ENCODE data around the gene DIPK1B.
A peak's percentile ranks its signal among the peaks of the same experiment; 100 is the strongest.

DIPK1B gene

DNA sequence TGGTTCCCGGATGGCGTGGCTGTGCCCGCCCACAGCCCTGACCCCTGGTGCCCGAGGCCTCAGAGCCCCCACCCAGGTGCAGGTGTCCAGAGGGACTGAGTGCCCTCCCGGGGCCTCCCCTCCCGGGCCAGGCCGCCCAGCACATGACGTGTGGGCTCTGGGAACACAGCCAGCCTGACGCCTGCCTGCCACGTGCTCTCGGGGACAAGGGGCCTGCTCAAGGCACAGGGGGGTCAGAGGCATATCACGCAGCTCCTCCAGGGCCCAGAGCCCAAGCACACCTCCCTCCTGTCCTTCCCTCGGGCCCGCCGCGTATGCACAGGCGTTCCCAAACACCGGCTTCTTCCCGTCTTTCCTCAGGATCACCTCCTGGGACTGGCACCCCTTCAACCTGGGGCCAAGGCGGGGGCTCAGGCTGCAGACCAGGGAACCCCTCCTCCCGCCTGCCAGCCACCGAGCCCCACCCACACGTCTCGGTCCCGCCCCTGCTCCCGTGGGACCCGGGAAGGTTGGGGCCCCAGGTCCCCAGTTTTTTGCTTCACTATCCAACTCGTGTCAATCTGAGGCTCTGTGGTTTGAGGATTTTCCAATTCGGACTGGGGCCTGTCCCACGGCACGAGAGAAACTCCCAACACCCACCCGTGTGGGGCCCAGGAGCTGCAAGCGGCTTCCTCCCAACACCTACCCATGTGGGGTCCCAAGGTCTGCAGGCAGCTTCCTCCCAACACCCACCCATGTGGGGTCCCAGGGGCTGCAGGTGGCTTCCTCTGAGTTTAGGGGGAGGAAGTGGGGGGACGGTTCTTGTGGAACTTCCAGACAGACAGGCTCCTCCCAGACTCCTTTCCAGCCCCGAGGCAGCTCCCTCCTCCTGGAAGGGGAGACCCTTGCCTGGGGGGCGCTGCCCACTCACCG, 28.9 kb downstream of the DIPK1B start:
- no peak for DNase-seq

DNA sequence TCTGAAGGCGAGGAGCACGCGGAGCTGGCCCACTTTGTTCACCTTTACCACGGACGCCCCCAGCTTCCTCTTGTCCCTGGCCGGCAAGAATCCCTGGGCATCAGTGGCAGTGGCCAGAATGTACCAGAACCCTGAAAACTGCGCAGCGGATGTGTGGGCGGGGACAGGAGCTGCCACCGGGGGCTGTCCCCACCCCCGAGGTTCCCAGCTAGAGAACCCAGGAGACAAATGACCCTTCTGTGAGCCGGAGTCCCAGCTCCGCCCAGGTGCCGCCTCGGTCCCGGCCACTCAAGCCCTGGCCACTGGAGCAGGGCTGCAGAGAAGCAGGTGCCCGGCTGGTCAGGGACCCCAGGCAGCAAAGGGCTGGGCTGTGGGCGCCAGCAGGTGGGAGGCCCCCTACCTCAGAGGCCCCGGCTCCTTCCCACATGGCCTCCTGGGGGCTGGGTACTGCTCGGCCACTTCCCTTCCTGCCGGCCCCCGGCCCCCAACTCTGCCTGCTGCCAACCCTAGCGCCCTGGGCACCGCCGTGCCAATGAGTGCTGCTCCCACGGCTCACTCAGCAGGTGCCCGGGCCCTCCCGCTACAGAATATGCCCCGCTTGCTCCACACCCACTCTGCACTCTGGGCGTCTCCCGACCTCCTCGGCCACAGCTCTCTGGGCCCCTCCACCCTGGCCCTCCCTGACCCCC, 29.7 kb downstream of the DIPK1B start:
- DNase-seq: no peak

DNA sequence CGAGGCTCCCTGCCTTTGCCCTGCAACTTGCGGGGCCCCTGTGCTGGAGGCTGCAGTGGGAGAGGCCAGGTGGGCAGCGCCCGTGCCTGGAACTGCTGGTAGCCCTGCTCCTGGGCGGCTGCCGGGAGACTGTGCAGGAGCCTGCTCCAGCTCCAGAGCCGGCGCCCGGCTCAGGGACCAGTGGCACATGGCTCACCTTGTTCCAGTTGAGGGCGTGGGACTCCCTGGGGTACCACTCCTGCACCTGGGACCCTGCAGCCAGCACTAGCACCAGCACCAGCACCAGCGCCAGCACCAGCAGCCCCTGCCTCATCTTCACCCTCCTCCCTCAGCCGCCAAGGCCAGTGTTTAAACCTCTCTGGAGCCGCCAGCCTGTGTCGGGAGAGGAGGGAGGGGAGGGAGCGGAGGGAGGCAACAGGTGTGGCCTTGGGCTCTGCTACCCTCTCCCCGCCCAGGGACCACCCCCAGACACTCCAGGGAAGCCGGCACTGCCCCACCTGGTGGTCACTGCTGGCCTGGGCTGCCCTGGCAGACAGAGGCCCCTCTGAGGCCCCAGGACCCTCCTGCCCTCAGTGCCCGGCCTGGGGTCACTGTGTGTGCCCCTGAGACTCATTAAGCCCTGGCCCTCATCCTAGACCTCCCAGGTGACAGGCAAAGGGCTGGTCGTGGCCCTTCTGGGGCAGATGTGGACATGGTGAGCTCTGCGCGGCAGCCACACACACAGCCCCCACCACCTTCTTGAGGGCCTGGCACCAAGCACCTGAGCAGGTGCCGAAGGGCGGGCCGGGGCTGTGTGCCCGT, 30.4 kb downstream of the DIPK1B start, which contains the start of gene LCN10:
Gene LCN10, minus strand, starts transcription at position 350 of the 801 bp plus-strand sequence. Its CDS starts 37 bp downstream, at position 313.
- no peak for DNase-seq

DNA sequence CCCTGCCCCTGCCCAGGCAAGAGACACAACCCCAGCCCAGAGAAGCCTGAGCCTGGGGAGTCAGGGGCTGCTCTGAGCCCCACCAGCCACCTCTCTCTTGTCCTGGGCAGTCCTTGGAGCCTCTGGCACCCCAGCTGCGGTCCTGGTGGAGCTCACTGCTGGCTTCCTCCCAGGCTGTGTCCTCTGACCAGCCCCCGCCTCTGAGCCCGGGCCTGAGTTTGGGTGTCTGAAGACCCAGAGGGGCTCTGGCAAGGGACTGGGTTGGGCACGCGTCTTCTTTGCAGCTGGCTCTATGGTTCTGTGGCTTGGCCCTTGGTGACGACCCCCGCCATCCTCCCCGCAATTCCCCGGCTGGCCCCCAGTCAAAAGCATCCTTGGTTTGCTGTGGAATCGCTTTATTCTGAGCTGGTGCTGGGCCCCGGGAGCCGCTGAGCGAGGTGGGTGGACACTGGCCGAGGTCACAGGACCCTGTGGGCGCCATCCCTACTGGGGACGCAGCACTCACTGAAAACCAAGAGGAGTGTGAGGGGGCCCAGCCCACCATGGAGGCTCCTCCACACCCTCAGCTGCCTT, 31.4 kb downstream of the DIPK1B start:
- no peak for DNase-seq

DNA sequence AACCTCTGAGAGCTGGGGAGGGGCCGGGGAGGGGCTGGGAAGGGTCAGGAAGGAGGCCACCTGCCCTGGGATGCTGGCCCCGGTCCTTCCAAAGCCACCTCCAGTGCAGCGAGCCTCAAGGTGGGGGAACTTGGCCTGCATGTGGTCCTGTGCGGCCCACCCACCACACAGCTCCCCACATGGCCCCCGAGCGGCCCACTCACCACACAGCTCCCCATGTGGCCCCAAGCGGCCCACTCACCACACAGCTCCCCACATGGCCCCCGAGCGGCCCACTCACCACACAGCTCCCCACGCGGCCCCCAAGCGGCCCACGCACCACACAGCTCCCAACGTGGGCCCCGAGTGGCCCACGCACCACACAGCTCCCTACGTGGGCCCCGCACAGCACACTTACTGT, 32.4 kb downstream of the DIPK1B start:
- DNase-seq: no peak

DNA sequence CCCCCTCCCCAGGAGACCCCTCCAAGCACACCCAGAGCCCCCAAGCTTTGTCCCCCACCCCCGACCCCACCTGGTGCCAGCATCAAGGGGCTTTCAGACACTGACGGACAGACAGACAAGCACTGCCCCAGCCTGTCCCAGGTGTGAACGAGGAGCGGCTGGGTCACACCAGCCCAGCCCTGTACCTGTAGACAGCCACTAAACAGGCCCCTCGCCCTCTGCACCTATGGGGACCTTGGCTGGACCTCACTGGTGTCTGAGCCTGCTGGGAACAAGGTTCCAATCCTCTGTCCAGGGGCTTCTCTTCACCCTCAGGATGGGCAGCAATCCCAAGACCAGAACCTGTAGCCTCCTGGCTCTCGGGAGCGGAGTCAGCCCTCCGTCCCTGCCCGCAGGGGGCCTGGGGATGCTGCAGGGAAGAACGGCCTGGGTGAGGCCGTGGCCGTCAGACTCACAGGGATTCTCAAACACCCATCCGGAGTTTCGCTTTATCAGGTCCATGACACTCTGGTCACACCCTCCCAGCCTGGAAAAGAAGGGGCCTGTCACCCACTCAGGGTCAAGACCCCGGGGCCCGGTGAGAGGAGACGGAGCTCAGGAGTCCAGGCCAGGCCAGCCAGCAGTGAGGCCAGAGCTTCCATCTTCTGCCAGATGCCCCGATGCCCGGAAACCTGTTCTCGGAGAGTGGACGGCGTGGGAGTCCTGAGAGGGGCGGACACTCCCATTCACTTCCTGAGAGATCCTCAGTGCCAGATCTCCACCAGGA, 33.2 kb downstream of the DIPK1B start:
- DNase-seq: no peak

DNA sequence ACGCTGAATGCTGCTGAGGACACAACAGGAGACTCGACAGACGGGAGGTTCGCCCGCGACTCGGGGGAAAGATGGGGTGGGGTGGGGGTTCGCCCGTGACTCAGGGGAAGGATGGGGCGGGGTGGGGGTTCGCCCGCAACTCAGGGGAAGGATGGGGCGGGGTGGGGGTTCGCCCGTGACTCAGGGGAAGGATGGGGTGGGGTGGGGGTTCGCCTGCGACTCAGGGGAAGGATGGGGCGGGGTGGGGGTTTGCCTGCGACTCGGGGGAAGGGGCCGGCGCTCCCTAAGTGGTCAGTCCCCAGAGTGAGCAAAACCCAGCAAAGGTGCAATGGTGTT, 33.8 kb downstream of the DIPK1B start:
- DNase-seq: no peak

DNA sequence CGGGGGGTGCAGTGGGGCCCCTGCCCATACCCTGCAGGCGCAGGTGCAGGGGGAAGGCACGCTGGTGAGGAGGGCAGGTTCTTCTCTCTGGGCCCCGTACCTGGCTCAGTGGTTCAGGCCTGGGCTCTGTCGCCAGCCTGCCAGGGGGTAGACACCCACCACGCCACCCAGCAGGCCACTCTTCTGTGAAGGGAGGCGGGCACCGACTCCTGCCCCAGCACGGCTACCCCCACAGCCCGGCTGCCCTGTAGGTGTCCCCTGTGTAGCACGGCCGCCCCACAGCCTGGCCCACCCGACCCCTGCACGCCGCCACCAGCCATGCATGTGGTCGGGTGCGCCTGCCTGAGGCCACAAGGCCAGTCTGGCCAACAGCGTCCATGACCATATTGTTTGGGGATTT, 34.2 kb downstream of the DIPK1B start:
- DNase-seq: no peak

DNA sequence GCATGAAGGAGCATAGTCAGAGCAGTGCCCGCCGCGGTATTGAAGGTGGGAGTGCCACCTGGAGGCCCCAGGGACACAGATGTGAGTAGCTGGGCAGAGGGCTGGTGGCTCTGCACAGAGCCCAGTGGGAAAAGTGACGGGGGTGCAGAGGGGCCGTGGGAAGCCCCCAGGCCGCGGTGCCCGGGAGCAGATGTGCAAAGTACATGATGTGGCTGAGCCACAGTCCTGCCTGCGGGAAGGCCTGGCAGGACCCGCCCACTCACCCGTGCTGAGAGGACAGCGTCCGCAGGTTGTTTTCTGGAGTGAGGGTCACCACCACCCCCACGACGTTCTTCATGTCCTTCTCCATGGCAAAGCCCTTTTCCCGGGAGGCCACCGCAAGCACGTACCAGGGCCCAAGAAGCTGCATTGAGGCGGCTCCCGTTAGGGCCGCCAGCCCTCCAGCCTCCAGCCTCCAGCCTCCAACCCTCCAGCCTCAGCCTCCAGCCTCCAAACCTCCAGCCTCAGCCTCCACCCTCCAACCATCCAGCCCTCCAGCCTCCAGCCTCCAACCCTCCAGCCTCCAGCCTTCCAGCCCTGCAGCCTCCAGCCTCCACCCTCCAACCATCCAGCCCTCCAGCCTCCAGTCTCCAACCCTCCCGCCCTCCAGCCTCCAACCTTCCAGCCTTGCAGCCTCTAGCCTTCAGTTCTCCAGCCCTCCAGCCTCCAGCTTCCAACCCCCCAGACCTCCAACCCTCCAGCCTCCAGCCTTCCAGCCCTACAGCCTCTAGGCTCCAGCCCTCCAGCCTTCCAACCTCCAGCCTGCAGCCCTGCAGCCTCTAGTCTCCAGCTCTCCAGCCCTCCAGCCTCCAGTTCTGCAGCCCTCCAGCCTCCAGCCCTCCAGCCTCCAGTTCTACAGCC, 35.0 kb downstream of the DIPK1B start:
- DNase-seq: no peak

DNA sequence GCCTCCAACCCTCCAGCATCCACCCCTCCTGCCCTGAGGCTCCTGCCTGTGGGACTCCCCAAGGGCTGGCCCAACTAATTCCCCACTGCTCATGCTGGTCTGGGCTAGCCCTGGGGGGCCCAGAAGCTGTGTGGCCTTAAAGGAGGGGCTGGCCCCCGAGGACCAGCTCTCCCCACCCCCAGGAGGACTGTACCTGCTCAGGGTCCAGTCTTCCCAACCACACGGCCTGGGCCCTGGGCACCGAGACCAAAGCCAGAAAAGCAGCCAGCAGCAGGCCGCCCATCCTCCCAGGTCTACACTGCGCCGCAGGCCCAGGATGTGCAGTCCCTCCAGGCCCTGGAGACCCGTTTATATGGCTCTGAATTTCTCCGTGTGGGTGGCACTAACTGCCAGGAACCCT, 35.8 kb downstream of the DIPK1B start, which contains the start of gene LCN6:
Gene LCN6, minus strand, starts transcription at position 325 of the 400 bp plus-strand sequence. Its CDS starts 42 bp downstream, at position 283.
- DNase-seq: no peak

DNA sequence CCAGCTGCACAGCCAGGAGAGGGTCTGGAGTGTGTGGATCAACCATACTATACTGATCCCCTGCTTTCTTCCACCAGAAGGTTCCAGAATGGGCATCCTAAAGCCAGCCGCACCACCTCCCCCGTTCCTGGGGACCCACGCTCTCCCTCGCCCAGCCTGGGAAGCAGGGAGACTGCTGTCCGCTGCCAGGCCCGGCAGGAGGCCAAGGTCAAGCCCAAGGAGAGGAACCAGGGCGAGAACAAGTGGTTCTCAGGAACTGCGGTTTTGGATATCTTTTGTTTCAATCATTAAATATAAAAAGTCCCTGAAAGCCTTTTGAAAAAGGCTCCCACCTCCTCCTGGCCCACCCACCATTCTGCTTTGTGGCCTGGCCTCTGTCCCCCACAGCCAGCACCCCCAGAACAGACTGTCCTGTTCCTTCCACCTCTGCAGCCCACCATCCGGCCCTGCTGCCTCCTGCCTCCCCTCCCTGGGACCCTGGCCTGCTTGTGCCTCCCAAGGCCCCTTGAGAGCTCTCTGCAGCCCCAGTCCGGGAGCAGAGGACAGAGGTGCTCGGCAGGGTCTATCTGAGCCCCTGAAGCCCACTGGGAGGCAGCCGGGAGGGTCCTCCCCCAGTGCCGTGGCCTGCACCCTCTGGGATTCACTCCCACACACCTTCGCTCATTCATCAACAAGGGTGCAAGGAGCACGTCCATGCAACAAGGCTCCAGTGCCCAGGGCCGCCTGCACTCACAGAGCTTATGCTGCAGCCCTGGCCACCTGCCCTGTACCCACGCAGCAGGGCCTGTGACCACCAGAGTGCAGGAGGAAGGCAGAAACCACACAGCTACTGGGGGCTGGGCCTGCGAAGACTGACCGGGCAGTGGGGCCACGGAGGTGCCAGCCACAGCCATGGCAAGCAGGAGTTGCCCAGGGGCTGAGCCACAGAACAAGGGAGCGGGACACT, 36.6 kb downstream of the DIPK1B start:
- no peak for DNase-seq

DNA sequence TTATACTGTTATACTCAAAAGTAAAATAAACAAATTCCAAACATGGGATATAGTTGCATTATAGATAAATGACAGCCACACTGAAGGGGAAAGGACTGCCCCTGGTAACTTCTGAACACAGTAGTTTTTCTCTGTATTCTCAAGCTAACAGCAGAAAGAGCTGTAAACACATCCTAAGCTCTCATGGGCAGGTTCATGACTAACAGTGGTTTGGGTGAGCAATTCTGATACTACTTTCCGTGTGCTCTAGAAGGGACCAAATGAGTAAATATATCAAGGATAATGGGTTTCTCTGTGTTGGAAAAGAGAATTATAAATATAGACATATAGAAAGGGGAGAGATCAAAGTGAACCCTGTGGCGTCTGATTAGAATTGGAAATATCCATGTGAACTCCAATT, 38.2 kb downstream of the DIPK1B start:
- no peak for DNase-seq

DNA sequence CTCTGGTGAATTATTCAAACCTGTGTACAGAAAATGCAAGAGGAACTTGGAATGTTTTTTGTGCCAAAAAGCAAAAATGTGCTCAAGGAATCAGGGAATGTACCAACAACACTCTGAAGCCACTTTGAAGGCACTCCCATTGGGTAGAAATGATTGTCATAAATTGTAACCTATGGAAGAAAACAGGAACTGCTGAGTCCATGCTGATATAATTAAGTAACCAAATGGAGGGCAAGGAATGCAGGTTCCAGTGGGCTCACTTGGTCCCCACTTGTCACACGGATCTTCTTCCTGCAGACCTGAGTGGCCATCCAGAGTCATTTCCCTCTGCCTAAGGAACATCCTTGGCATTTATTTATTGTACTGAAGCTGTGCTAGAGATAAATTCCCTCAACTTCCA, 38.9 kb downstream of the DIPK1B start:
- DNase-seq: no peak

DNA sequence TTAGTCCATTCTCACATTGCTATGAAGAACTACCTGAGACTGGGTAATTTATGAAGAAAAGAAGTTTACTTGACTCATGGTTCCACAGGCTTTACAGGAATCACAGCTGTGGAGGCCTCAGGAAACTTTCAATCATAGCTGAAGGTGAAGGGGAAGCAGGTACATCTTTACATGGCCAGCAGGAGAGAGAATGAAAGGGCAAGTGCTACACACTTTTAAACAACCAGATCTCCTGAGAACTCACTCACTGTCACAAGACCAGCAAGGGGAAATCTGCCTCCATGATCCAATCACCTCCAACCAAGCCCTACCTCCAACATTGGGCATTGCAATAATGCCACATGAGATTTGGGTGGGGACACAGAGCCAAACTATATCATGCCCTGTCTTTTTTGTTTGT, 39.4 kb downstream of the DIPK1B start:
- no peak for DNase-seq

DNA sequence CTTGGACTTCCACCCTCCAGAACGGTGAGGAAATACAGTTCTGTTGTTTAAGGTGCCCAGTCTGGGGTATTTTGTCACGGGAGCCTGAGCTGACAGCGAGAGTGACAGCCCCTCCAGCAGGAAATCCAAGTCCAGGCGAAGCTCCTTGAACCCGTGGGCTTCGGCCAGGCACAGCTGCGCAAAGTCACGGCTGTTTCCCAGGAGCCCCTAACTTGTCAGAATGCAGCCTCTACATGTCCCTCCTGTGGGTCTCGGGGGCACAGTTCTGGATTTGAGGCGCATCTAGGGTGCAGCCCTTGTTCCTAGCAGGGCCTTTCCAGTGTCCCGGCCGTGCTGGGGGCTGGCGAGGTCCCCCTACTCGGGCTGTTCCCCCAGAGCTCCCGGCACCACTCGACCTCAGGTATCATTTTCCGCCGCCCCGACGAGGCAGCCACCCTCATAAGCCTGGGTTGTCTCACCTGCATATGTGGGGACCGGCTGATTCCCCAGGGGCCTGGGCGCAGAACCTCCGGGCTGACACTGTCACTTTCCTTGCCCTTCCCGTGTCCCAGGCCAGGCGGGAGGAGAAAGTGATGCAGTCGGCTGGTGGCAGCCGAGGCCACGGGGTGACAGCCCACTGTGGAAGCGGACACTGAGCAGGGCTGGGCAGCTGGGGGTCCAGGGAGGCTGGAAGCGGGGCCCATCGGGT, 41.1 kb downstream of the DIPK1B start:
- DNase-seq: peak; percentile 15

DNA sequence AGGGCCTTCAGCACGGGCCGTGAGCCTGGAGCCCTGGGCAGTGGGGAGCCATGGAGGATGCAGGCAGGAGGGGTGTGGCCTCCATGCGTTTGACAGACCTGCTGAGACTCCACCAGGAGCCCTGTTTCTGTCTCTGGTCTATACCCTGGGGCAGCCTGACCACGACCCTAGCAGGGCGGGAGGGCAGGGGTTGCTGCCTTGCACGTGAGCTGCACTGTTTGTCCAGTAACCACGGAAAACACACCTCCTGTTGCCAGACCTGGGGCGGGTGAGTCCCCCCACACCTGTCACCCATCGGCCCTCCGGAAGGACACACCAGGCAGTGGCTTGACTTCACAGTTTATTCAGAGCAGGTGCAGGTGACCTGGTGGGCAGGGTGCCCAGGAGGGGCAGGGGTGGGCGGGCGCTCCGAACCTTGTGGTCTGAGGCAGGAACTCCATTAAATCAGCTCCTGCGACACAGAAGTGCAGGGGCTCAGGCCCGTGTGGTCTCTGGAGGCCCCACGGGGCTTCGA, 41.7 kb downstream of the DIPK1B start:
- no peak for DNase-seq

DNA sequence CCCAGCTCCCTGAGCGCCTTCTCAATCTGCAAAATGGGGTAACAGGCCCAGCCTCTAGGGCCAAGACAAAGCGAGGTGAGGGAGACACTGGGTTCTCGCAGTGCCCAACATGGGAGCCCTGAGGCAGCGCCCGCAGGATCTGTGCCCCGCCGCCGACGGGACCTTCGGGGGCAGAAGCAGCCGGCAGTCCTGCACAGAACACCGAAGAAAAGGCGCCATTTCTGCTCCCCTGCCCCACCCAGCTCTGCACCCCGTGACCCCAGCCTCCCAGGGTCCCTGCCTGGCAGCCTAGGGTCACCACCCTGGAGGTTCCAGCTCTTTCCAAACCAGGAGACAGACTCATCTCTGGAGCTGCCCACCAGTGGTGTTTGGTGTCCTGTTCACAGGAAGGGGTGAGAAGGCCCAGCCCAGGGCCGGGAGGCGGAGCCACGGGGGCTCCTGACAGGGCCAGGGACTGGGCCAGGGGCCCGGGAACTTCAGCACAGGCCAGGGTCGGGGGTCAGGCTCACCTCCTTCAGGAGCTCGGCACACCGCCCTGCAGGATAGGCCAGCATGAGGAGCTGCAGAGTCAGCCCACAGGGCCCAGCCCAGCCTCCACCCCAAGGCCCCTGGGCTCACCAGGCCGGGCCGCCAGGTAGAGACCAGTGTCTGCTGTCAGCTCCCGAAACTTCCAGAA, 42.4 kb downstream of the DIPK1B start:
- DNase-seq: peak; percentile 13

Data from activated CD8-positive, alpha-beta memory T cell treated with anti-CD3 and anti-CD28 coated beads, Interleukin-2, amount 50 U/mL, for 4 hours (primary cell).